SK-N-SH treated with all-trans-retinoic acid at 6 μM for 48 hours (cell line): ENCODE measurements around the gene ANKS3.

ENCODE experiments used
- CREB5 ChIP-seq: fragments of 250-450 bp; sonication (Bioruptor Pico); IDR thresholded peaks from 2 replicates; pipeline ENCODE4 v1.5.1; 2020; ENCODE audit warnings: low read depth, mild to moderate bottlenecking, moderate library complexity
- PATZ1 ChIP-seq: fragments of 250-450 bp; sonication (Bioruptor Pico); IDR thresholded peaks from 2 replicates; pipeline ENCODE4 v1.8.0; 2020; ENCODE audit warnings: mild to moderate bottlenecking, moderate library complexity, borderline replicate concordance
- RARB ChIP-seq: fragments of 250-450 bp; sonication (Bioruptor Pico); IDR thresholded peaks from 2 replicates; pipeline ENCODE4 v1.8.0; 2021; ENCODE audit warnings: mild to moderate bottlenecking, moderate library complexity

- TF ChIP-seq CREB5 (CRISPR knock-in tag) = no peak
- no peak for TF ChIP-seq PATZ1 (CRISPR knock-in tag)
- no peak for TF ChIP-seq RARB (CRISPR knock-in tag)
Measured at GRCh38 chr16:4765511-4766474, 31.7 kb upstream of the ANKS3 start.
